Astrocyte (in vitro differentiated cells and primary cell): Measurements from ENCODE around the gene SLC48A1. TPM values are rescaled to one million over a fixed set of nuclear protein-coding genes. Genes with fewer than 3 reads are reported as not detected.

ENCODE experiments used
- DNase-seq: peaks from one replicate; pipeline ENCODE4 v3.0.0-alpha.2; 2010; ENCODE audit warnings: low read depth
- FAIRE-seq: peaks from 2 replicates; lab custom pipeline; 2011; peaks lifted over from hg19 to GRCh38; lab: Jason Lieb, UNC
- H2AFZ ChIP-seq: 2 replicates; pipeline ENCODE4 v1.6.0; 2012; ENCODE audit warnings: low read depth, low read length, inconsistent platforms
- H3K27ac ChIP-seq: 2 replicates; pipeline ENCODE4 v1.5.1; 2011; ENCODE audit warnings: low read depth, low read length, inconsistent platforms
- H3K27me3 ChIP-seq: 2 replicates; pipeline ENCODE4 v1.6.0; 2011; ENCODE audit warnings: low read length, inconsistent platforms; ENCODE audit not compliant: insufficient read depth
- H3K36me3 ChIP-seq: 2 replicates; pipeline ENCODE4 v1.5.1; 2011; ENCODE audit warnings: low read length, inconsistent platforms; ENCODE audit not compliant: insufficient read depth
- H3K4me1 ChIP-seq: 2 replicates; pipeline ENCODE4 v1.5.1; 2011; ENCODE audit warnings: low read length, inconsistent platforms; ENCODE audit not compliant: insufficient read depth
- H3K4me2 ChIP-seq: 2 replicates; pipeline ENCODE4 v1.6.0; 2012; ENCODE audit warnings: low read length, inconsistent platforms
- H3K4me3 ChIP-seq: 2 replicates; pipeline ENCODE4 v1.5.1; 2011; ENCODE audit warnings: low read depth, mild to moderate bottlenecking, low read length, inconsistent platforms; ENCODE audit not compliant: insufficient read depth
- H3K79me2 ChIP-seq: 2 replicates; pipeline ENCODE4 v1.6.0; 2012; ENCODE audit warnings: mild to moderate bottlenecking, low read length, inconsistent platforms; ENCODE audit not compliant: insufficient read depth
- H3K9ac ChIP-seq: 2 replicates; pipeline ENCODE4 v1.6.0; 2012; ENCODE audit warnings: mild to moderate bottlenecking, low read length, inconsistent platforms
- H3K9me3 ChIP-seq: 2 replicates; pipeline ENCODE4 v1.5.1; 2012; ENCODE audit warnings: low read depth, mild to moderate bottlenecking, low read length, inconsistent platforms; ENCODE audit not compliant: insufficient read depth
- H4K20me1 ChIP-seq: 2 replicates; pipeline ENCODE4 v1.6.0; 2012; ENCODE audit warnings: low read length, inconsistent platforms; ENCODE audit not compliant: insufficient read depth
- H3K27ac Mint-ChIP-seq: one replicate; pipeline ENCODE4 v1.8.0; 2021; ENCODE audit warnings: mild to moderate bottlenecking, mixed read lengths; ENCODE audit not compliant: unreplicated experiment
- H3K27me3 Mint-ChIP-seq: one replicate; pipeline ENCODE4 v1.8.0; 2021; ENCODE audit warnings: low read depth, mixed read lengths; ENCODE audit not compliant: unreplicated experiment
- H3K36me3 Mint-ChIP-seq: one replicate; pipeline ENCODE4 v1.8.0; 2021; ENCODE audit warnings: low read depth, mixed read lengths; ENCODE audit not compliant: unreplicated experiment
- H3K4me1 Mint-ChIP-seq: one replicate; pipeline ENCODE4 v1.8.0; 2021; ENCODE audit warnings: low read depth, mixed read lengths; ENCODE audit not compliant: unreplicated experiment
- H3K4me3 Mint-ChIP-seq: one replicate; pipeline ENCODE4 v1.8.0; 2021; ENCODE audit warnings: mild to moderate bottlenecking, moderate library complexity, mixed read lengths; ENCODE audit not compliant: unreplicated experiment
- H3K9me3 Mint-ChIP-seq: one replicate; pipeline ENCODE4 v1.8.0; 2021; ENCODE audit warnings: mild to moderate bottlenecking, mixed read lengths; ENCODE audit not compliant: unreplicated experiment
- CTCF ChIP-seq: IDR thresholded peaks from 2 replicates; pipeline ENCODE4 v1.5.1; 2011; ENCODE audit warnings: low read depth, mild to moderate bottlenecking, inconsistent platforms, low read length, moderate library complexity; ENCODE audit not compliant: insufficient read depth
- EZH2 ChIP-seq: IDR thresholded peaks from 2 replicates; pipeline ENCODE4 v1.6.1; 2012; ENCODE audit warnings: mild to moderate bottlenecking, low read length, inconsistent platforms; ENCODE audit not compliant: insufficient read depth
- total RNA-seq: library from RNA; stranded (reverse); gene quantifications from 2 replicates; pipeline ENCODE4 v1.2.1, GENCODE V29; 2021

The SLC48A1 gene
- total RNA-seq, 1 donor from 2014 or later: 23.8 TPM

- no peak for FAIRE-seq
- Histone ChIP-seq H3K9ac (no peak overlapping the region), H3K4me2 (no peak overlapping the region), H3K27me3 (peaks cover 2% of the 10 kb centered on the region), H3K4me1 (peaks cover 13% of the 10 kb centered on the region), H3K36me3 (no peaks in the 10 kb centered on the region), H4K20me1 (no peaks in the 10 kb centered on the region), H3K79me2 (no peaks in the 10 kb centered on the region), H3K27ac (no peak overlapping the region), H2AFZ (no peak overlapping the region), H3K9me3 (no peaks in the 10 kb centered on the region), H3K4me3 (no peak overlapping the region)
- no peak overlapping the region for H3K27ac Mint-ChIP-seq
- TF ChIP-seq EZH2 (no peak), CTCF (no peak)
- peaks cover 7% of the 10 kb centered on the region for H3K4me1 Mint-ChIP-seq
- H3K4me3 Mint-ChIP-seq: no peak overlapping the region
- H3K27me3 Mint-ChIP-seq: peaks cover 36% of the 10 kb centered on the region
- H3K36me3 Mint-ChIP-seq: peaks cover 8% of the 10 kb centered on the region
- H3K9me3 Mint-ChIP-seq: peaks cover 4% of the 10 kb centered on the region
- no peak for DNase-seq
These were observed 38.1 kb upstream of the SLC48A1 start for GRCh38 chr12:47734725-47735480.

- Mint-ChIP-seq H3K27ac (peak overlapping the region; percentile 58), H3K4me3 (no peak overlapping the region), H3K27me3 (peaks cover 31% of the 10 kb centered on the region), H3K36me3 (peaks cover 8% of the 10 kb centered on the region), H3K9me3 (peaks cover 4% of the 10 kb centered on the region), H3K4me1 (peaks cover 7% of the 10 kb centered on the region)
- FAIRE-seq (no peak), DNase-seq (no peak)
- no peaks in the 10 kb centered on the region for H3K36me3 ChIP-seq
- no peak overlapping the region for H2AFZ ChIP-seq
- no peak overlapping the region for H3K9ac ChIP-seq
- no peaks in the 10 kb centered on the region for H3K79me2 ChIP-seq
- no peaks in the 10 kb centered on the region for H4K20me1 ChIP-seq
- peaks cover 13% of the 10 kb centered on the region for H3K4me1 ChIP-seq
- no peak overlapping the region for H3K4me3 ChIP-seq
- H3K27ac ChIP-seq: no peak overlapping the region
- H3K9me3 ChIP-seq: no peaks in the 10 kb centered on the region
- no peak overlapping the region for H3K4me2 ChIP-seq
- TF ChIP-seq EZH2 (no peak), CTCF (no peak)
- H3K27me3 ChIP-seq: peaks cover 2% of the 10 kb centered on the region
These were observed 37.4 kb upstream of the SLC48A1 start for GRCh38 chr12:47735649-47736048.

GRCh38 chr12:47736216-47736615 lies 36.8 kb upstream of the SLC48A1 start:
- TF ChIP-seq EZH2 (no peak), CTCF (no peak)
- FAIRE-seq: no peak
- Mint-ChIP-seq H3K9me3 (peaks cover 4% of the 10 kb centered on the region), H3K36me3 (peaks cover 8% of the 10 kb centered on the region), H3K27ac (no peak overlapping the region), H3K27me3 (peaks cover 31% of the 10 kb centered on the region), H3K4me3 (no peak overlapping the region), H3K4me1 (peaks cover 8% of the 10 kb centered on the region)
- H4K20me1 ChIP-seq: no peaks in the 10 kb centered on the region
- no peaks in the 10 kb centered on the region for H3K9me3 ChIP-seq
- H3K36me3 ChIP-seq: no peaks in the 10 kb centered on the region
- no peak overlapping the region for H3K9ac ChIP-seq
- peaks cover 2% of the 10 kb centered on the region for H3K27me3 ChIP-seq
- DNase-seq: no peak
- no peak overlapping the region for H3K4me3 ChIP-seq
- no peak overlapping the region for H3K4me2 ChIP-seq
- no peak overlapping the region for H3K27ac ChIP-seq
- peaks cover 14% of the 10 kb centered on the region for H3K4me1 ChIP-seq
- no peaks in the 10 kb centered on the region for H3K79me2 ChIP-seq
- no peak overlapping the region for H2AFZ ChIP-seq
